ENCODE results near the gene ISCA2.

The ISCA2 gene

DNA sequence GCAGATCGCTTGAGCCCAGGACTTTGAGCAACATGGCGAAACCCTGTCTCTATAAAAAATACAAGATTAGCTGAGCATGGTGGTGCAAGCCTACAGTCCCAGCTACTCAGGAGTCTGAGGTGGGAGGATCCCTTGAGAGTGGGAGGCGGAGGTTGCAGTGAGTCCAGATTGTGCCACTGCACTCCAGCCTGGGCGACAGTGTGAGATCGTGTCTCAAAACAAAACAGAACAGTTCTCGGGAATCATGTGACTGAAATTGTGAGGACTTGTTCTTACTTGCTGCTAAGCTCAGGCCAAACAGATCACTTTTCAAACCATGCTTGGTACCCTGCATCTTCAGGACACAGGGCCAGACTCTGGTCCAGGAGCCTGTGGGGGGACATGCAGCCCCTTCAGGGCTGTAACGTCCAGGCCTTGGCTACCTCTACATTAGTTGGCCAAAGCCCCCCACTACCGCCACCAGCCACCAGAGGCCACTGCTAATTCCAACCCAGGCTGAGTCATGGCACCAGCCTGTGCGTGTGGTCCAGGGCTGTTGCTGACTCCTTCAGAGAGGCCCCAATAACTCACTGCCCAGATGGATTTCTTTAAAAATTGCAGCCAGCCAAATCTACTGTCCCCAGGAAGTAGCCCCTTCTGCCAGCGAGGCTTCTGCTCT, 34.1 kb upstream of the ISCA2 start:
- TF ChIP-seq, protein P1, sequence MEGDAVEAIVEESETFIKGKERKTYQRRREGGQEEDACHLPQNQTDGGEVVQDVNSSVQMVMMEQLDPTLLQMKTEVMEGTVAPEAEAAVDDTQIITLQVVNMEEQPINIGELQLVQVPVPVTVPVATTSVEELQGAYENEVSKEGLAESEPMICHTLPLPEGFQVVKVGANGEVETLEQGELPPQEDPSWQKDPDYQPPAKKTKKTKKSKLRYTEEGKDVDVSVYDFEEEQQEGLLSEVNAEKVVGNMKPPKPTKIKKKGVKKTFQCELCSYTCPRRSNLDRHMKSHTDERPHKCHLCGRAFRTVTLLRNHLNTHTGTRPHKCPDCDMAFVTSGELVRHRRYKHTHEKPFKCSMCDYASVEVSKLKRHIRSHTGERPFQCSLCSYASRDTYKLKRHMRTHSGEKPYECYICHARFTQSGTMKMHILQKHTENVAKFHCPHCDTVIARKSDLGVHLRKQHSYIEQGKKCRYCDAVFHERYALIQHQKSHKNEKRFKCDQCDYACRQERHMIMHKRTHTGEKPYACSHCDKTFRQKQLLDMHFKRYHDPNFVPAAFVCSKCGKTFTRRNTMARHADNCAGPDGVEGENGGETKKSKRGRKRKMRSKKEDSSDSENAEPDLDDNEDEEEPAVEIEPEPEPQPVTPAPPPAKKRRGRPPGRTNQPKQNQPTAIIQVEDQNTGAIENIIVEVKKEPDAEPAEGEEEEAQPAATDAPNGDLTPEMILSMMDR (IDR thresholded peaks at IDR 0.05; ENCODE audit: low read depth, low read length) = peak; percentile 72
- no peak for TF ChIP-seq MYC (IDR thresholded peaks at IDR 0.05; ENCODE audit: low read depth, low read length)
- TF ChIP-seq, protein P2, sequence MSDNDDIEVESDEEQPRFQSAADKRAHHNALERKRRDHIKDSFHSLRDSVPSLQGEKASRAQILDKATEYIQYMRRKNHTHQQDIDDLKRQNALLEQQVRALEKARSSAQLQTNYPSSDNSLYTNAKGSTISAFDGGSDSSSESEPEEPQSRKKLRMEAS (IDR thresholded peaks at IDR 0.05; ENCODE audit: low read depth, low read length) = no peak
- peak; percentile 48 for DNase-seq (ENCODE audit: low read depth)
- H3K4me3 ChIP-seq (ENCODE audit: low read depth, low read length) = no peak overlapping the region

DNA sequence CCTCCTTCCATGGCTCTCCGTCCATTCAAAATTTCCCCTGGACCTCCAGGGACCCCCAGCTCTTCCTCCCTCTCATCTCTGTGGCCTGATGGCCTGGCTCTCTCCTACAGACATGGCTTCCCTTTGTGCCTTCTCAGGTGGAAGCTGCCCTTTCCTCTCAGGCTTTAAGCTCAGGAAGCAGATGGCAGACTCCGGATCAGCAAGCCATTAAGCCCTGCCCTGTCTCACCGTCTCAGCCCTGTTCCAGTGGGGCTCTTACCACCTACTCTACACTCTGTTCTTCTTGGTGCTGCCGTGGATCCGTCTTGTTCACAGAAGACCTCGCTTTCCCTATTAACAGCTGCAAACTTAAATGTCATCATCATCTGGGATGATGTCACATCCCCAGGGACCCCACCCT, 33.6 kb upstream of the ISCA2 start:
- no peak overlapping the region for H3K4me3 ChIP-seq (ENCODE audit: low read depth, low read length)
- TF ChIP-seq, protein P1 (IDR thresholded peaks at IDR 0.05; ENCODE audit: low read depth, low read length) = no peak
- TF ChIP-seq POLR2A (IDR thresholded peaks at IDR 0.05; ENCODE audit: extremely low read depth, insufficient read length) (no peak), MYC (IDR thresholded peaks at IDR 0.05; ENCODE audit: low read depth, low read length) (no peak)
- TF ChIP-seq, protein P2 (IDR thresholded peaks at IDR 0.05; ENCODE audit: low read depth, low read length) = no peak

DNA sequence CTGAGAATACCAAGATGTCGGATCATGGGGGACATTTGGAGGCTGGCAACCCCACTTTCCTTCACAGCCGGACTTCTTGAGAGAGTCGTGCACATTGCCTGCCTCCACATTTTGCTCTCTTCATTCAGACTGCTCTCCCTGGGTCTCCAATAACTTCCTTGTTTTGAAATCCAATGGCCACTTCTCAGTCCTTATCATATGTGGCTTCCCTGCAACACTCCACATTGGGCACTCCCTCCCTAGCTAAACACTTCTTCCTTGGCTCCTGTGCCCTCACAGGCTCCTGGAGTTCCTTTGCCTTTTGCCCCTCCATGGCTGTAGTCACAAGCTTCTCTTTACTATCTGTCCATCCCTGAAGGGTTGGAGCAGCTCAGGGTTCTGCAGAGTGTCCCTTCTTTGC, 30.6 kb upstream of the ISCA2 start:
- no peak for TF ChIP-seq POLR2A (IDR thresholded peaks at IDR 0.05; ENCODE audit: extremely low read depth, insufficient read length)
- TF ChIP-seq, protein P2 (IDR thresholded peaks at IDR 0.05; ENCODE audit: low read depth, low read length) = no peak
- TF ChIP-seq, protein P1 (IDR thresholded peaks at IDR 0.05; ENCODE audit: low read depth, low read length) = no peak
- no peak for TF ChIP-seq MYC (IDR thresholded peaks at IDR 0.05; ENCODE audit: low read depth, low read length)
- H3K4me3 ChIP-seq (ENCODE audit: low read depth, low read length) = no peak overlapping the region
- no peak for DNase-seq (ENCODE audit: low read depth)

More for the DNA sequence above, 33.6 kb upstream of the ISCA2 start:
- DNase-seq (ENCODE audit: low read depth) = no peak

DNA sequence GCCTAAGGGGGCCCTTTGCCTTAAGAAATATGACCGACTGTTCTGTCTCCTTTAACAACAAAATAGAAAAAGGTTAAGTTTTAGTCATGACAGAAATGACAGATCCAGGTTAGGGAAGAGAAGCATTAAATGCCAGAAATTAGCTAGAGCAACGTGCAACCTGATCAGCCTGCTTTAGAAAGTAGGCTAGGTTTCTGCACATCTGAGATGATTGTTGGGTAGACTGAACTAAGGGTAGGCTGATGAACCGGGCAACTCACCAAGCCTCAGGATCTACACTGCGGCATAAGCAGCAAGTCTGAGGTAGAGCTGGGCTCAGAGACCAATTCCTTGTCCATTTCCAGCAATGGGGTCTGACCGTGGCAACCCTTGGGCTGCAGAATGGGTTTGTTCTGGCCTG, 29.9 kb upstream of the ISCA2 start:
- TF ChIP-seq, protein P2 (IDR thresholded peaks at IDR 0.05; ENCODE audit: low read depth, low read length) = no peak
- TF ChIP-seq MYC (IDR thresholded peaks at IDR 0.05; ENCODE audit: low read depth, low read length) = no peak
- no peak for TF ChIP-seq POLR2A (IDR thresholded peaks at IDR 0.05; ENCODE audit: extremely low read depth, insufficient read length)
- TF ChIP-seq, protein P1 (IDR thresholded peaks at IDR 0.05; ENCODE audit: low read depth, low read length) = no peak
- H3K4me3 ChIP-seq (ENCODE audit: low read depth, low read length) = no peak overlapping the region
- no peak for DNase-seq (ENCODE audit: low read depth)

DNA sequence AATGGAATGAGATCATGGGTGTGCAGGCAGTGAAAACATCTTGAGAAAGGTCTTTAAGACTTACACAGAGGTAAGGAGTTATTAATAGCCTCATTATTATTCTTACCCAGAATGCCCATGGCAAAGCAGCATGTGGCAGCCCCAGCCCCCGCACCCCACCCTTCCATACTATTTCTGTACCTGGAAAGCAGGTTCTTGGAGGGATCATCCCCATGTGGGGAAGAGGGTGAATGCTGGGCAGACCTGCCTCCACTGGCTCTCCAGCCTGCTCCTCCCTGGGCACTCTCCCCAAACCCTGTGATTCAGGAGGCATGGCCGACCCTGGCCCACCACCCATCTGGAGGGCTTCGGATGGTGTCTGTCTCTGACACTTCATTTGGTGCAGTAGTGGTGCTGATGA, 28.8 kb upstream of the ISCA2 start:
- H3K4me3 ChIP-seq (ENCODE audit: low read depth, low read length) = no peak overlapping the region
- DNase-seq (ENCODE audit: low read depth) = no peak
- TF ChIP-seq, protein P2 (IDR thresholded peaks at IDR 0.05; ENCODE audit: low read depth, low read length) = no peak
- TF ChIP-seq, protein P1 (IDR thresholded peaks at IDR 0.05; ENCODE audit: low read depth, low read length) = no peak
- TF ChIP-seq POLR2A (IDR thresholded peaks at IDR 0.05; ENCODE audit: extremely low read depth, insufficient read length) = no peak
- no peak for TF ChIP-seq MYC (IDR thresholded peaks at IDR 0.05; ENCODE audit: low read depth, low read length)
